GM08714 (cell line): ENCODE measurements around the gene PER1.
"Not testable (repeated sequence)": the region's sequence is repeated elsewhere in the genome, so short reads cannot be mapped to it uniquely, and the experiment has no call there.

Experiments used
- H3K4me3 ChIP-seq: fragments of 200-500 bp; sonication (Bioruptor generic); 2 replicates; pipeline ENCODE4 v1.5.1; 2014; ENCODE audit warnings: mild to moderate bottlenecking, low read length, inconsistent platforms
- ZNF274 ChIP-seq: IDR thresholded peaks from 2 replicates; pipeline ENCODE4 v1.6.1; 2012; ENCODE audit warnings: mild to moderate bottlenecking, low read depth, low read length

PER1 gene

GRCh38 chr17:8120520-8121406 is 31.4 kb downstream of the PER1 start:
- no peak for TF ChIP-seq ZNF274
- H3K4me3 ChIP-seq: peak overlapping the region; percentile 84

- H3K4me3 ChIP-seq: peak overlapping the region; percentile 84
- TF ChIP-seq ZNF274: no peak
These were observed 32.4 kb downstream of the PER1 start for GRCh38 chr17:8119581-8120519.

GRCh38 chr17:8118769-8119580 is 33.2 kb downstream of the PER1 start:
- no peak for TF ChIP-seq ZNF274
- peak overlapping the region; percentile 71 for H3K4me3 ChIP-seq

DNA sequence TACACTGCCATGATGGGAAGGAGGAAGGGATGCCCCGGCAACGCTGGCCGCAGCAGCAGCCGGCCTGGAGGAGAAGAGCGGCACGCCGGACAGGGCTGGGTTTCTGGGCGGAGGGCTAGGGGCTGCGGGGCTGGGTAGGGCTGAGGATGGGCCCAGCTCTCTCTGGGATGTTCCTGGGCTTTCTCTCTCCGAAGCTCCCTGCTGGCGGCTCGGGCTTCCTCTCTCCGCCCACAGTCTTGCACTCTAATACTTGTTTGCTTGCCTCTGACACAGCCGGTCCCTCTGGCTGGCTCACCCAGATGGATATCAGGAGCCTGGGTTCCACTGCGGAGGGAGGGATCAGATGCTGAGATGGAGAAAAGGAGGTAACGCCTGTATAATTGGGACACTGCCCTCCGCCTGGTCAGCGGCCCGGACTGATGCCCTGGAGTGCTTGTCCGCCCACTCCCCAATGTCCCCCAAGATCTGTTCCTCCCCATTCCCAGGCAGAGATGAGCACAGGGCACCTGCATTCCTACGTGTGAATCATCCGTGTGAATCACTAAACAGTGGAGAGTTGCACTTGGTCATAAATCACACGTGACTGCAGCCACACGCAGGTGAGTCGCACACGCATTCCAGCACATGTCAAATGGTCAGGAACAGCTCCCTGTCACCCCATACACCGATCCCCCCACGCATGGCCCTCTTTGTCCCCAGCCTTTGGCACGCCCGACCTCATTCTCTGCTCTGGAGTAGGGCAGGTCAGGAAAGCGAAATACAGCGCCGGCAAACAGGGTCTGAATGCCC is 34.0 kb downstream of the PER1 start, which contains the start of gene ALOXE3:
Gene ALOXE3 (minus strand): TSS at position 535 of the 789 bp plus-strand sequence. CDS start 524 bp downstream, at position 11.
- peak within 1 kb of the TSS; percentile 71 for H3K4me3 ChIP-seq
- no peak for TF ChIP-seq ZNF274

DNA sequence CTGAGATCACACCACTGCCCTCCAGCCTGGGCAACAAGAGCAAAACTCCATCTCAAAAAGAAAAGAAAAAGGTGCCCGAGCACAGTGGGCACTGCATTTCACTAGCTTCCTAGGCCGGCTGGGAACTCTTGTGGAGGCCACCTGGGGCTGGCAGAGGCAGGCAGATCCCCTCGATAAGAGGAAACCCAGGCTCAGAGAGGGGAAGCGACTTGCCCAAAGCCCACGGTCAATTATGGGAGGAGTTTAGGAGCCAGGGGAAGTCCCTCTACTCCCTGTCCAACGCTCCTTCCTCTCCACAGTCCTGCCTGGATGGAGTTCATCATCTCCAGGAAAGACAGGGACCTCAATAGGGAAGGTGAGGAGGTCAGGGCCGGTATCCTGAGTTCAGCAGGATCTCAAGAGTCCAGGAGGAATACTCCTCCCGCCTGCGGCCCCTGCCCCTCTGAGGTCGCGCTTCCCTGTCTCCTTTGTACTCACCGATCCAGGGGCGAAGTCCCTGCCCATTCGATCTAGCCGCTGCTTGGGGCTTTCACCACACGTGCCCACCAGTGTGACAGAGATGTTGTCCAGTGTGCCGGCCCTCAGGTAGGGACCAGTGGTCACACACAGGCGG is 34.7 kb downstream of the PER1 start:
- no peak overlapping the region; the same call in 1 of the 2 replicates for H3K4me3 ChIP-seq
- no peak for TF ChIP-seq ZNF274

- no peak overlapping the region for H3K4me3 ChIP-seq
- no peak for TF ChIP-seq ZNF274
These were observed 35.4 kb downstream of the PER1 start for GRCh38 chr17:8116776-8117175.

- TF ChIP-seq ZNF274: no peak
- no peak overlapping the region for H3K4me3 ChIP-seq
These were observed 41.3 kb downstream of the PER1 start for GRCh38 chr17:8110907-8111306.

DNA sequence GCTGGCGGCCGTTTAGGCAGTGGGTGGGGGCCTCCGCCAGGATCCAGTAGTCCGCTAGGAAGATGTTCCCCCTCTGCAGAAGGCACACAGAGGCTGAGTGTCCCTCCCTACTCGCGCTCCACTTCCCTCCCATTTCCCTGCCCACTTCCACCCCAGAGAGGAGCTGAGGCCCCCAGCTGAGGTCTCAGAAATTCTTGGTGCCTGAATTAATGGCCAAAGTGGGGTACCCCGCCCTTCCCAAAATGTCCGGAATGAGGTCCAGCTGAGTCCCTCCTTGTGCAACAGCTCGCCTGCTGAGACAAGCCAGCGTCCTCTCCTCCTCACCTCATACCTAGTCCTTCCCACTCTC is 41.8 kb downstream of the PER1 start:
- no peak overlapping the region for H3K4me3 ChIP-seq
- no peak for TF ChIP-seq ZNF274

GRCh38 chr17:8109661-8110455 is 42.3 kb downstream of the PER1 start:
- no peak for TF ChIP-seq ZNF274
- H3K4me3 ChIP-seq: no peak overlapping the region

GRCh38 chr17:8108972-8109660 is 43.1 kb downstream of the PER1 start:
- H3K4me3 ChIP-seq: no peak overlapping the region
- no peak for TF ChIP-seq ZNF274

GRCh38 chr17:8106980-8107379 is 45.2 kb downstream of the PER1 start:
- H3K4me3 ChIP-seq: not testable (repeated sequence)
